NCI-H524 (cell line): Measurements from ENCODE around the gene RETSAT.
"Not testable (repeated sequence)": the region's sequence is repeated elsewhere in the genome, so short reads cannot be mapped to it uniquely, and the experiment has no call there.

Source experiments
- DNase-seq, 2 experiments: peaks; one replicate each; lab custom pipeline; 2025; lab: John Stamatoyannopoulos, UW

RETSAT gene

DNA sequence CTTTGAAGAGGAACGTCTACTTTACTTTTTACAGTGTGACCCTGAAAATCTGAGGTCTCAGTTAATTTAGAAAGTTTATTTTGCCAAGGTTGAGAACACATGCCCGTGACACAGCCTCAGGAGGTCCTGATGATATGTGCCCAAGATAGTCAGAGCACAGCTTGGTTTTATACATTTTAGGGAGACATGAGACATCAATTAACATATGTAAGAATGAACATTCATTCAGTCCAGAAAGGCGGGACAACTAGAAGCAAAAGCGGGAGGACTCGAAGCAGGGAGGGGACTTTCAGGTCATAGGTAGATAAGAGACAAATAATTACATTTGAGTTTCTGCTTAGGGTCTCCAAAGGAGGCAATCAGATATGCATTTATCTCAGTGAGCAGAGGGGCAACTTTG, 23.9 kb upstream of the RETSAT start:
- DNase-seq = no peak

DNA sequence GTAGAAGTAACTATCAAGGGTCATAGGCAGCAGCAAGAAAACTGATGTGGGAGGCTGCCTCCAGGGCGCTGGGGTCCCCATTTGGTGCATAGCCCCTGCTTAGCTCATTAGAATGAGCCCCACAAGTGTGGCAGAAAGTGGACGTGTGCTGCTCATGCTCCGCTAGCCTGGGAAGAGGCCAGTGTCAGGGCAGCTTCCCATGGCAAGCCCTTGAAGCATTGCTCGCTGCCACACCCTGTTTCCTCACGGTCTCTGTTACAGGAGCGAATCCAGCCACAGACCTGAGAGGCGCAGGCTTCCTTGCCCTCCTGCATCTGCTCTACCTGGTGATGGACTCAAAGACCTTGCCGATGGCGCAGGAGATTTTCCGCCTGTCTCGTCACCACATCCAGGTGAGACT, 22.8 kb upstream of the RETSAT start:
- no peak for DNase-seq

DNA sequence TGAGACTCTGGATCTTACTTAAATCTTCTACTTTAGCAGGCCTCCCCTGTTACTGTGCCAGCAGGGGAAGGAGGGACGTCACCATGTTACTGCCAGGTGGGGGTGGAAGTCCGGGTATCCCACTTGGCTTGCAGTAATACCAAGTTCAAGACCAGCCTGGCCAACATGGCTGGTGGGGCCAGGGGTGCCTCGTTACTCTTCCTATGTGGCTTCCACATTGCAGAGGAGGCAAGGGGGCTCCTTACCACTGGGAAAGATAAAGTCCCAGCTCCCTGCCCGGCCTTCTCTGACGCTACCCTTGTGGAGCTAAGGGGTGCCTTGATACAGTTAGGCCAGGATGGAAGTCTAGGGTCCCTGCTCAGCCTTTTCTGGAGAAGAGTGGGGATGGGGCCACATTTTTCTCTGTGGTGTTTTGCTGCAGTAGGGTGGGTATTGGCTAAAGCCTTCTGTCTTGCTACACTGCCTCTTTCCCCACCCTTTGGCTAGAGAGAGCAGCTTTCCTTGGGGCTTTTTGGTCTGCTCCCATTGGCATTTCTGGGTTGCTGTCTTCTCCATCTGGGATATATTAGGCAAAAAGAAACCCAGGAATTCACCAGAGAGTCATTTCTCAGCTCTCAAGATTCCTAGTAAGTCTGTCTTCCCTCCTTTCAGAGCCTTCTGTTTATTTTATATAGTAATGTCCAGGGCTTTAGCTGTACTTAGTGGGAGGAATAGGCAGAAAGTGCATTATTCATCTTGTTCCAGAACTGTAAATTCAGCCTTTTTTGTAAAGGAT, 22.1 kb upstream of the RETSAT start:
- DNase-seq = no peak

DNA sequence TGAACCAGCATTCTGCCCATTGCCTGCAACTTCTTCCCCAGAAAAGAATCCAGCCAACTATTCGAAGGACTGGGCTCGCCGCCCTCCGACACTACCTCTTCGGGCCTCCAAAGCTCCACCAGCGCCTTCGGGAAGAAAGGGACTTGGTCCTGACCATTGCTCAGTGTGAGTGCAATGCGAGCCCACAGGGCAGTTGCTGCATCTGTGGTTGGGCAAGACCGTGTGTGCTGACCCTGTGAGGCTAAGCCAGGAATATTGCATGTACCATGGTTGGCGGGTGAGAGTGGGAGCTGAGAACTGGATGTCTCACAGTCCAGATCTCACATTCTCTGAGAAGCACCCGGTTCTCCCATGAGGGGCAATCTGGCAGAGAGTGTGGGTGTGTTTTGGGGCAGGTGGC, 16.7 kb upstream of the RETSAT start:
- DNase-seq = no peak

DNA sequence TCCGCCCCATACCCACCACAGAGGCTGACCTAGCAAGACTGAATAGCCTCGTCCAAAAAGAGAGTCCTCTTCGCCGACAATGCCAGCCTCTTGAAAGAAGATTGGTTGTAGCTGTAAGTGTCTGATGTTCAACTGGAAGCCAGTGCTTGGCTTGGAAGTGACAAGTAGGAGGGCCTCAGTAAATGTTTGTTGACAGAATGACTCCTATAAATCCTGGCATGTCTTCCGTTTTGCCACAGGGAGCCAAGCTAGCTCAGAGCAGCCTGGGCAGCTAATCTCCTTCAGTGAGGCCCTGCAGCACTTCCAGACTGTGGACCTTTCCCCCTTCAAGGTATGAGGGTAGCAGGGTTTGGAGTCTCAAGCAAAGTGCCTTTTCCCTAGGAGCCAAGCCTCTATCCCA, 15.2 kb upstream of the RETSAT start:
- no peak for DNase-seq

DNA sequence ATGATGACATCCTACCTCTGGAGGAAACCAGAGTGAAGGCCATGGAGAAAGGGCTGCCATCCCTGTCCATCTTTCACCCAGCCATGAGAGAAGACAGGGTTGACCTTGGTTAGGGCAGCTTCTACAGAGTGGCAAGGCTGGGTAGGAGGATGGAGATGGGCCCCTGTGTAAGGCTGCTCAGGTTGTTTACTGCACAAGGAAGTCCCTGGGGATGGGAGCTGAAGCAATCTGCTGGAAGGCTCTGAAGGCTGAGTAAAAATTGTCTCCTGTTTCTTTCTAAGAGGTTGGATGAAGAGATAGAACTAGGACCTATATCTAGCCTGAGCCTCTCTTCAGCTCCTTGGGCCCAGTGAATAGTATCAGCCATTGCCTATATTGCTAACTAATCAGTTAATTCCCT, 14.6 kb upstream of the RETSAT start:
- DNase-seq = no peak

DNA sequence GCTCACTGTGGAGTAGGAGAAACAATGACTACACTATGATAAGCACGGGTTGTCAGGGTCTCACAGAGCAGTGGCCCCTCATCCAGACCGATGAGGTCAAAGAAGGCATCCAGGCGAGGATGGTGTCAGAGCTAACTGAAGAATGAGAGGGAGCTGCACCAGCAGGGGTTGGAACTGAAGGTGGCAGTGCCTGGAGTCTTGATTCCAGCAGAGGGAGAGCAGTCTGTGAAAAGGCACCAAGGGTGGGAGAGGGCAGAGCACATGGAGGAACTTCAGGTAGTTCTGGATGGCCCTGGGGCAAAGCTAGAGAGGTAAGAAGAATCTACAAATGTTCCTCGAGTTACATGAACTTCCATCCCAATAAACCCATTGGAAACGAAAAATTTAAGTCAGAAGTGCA, 12.9 kb upstream of the RETSAT start:
- DNase-seq = no peak

DNA sequence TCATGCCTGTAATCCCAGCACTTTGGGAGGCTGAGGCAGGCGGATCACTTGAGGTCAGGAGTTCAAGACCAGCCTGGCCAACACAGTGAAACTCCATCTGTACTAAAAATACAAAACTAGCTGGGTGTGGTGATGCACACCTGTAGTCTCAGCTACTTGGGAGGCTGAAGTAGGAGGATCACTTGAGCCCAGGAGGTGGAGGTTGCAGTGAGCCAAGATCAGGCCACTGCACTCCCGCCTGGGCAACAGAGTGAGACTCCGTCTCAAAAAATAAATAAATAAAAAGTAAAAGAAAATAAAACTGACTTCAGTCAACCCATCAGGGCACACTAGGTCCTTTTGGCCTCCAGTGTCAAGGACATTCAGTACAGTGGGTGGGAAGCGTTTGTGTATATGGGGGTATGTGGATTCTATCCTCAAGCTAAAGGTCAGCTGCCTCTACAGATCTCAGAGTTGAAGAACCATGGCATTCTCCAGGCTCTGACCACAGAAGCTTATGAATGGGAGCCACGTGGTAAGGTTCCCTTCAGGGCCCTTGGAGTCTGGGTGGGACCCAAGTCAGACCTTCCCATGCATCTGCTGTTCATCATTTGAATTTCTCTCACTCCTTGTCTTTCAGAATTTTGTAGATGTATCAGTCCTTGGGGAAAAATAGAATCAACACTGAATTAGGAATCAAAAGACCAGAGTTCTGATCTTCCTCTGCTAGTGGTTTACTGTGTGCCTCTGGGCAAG, 8.5 kb upstream of the RETSAT start:
- not testable (repeated sequence) for DNase-seq

DNA sequence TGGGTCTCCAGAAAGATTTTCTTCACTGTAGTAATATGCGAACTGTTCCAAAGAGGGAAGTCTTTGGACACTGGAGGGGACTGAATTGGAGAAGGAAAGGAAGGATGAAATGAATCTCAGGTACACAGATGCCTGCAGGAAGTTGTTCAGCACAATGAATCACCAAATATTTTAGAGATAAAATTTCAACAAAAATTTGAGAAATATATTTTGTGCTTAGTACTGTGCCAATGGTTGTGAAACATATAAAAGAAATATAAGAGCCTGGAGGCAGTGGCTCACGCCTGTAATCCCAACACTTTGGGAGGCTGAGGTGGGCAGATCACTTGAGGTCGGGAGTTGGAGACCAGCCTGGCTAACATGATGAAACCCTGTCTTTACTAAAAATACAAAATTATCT, 3.4 kb upstream of the RETSAT start:
- no peak for DNase-seq

DNA sequence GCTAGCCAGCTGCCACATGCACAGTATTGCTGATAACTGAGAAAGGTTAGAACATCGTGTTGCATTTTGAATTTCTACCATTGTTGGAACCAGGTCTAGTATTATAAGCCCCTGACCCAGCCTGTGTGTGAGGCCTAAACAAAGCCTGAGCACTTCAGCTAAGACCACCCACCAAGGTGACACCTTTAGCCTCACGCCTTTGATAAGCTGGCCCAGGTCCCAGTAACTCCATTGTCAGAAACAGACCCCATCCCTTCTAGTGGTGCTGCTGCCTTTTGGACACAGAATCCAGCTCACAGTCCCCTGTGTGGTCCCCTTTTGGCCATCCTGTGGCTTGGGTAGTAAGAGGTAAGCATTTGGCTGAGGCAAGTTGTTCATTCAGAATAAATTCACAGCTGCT, 1.9 kb upstream of the RETSAT start:
- no peak for DNase-seq

DNA sequence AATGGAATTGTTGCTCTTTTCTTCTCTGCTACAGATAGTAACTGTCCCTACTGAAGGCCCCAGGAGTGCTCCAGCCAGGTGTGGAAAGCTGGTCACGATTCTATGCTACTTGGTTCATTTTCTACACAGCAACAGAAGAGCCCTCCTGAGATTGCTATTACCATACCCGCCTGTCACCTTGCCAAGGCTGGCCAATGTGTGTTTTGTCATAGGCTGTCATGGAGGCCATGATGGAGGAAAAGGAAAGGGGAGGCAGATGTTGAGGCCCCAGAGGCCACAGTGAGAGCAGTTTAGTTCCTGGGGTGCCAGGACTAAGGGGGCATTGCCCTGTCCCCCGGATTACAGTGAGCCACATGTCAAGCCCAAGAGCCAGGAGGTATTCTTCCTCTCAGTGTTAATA, 1.2 kb upstream of the RETSAT start:
- no peak for DNase-seq

DNA sequence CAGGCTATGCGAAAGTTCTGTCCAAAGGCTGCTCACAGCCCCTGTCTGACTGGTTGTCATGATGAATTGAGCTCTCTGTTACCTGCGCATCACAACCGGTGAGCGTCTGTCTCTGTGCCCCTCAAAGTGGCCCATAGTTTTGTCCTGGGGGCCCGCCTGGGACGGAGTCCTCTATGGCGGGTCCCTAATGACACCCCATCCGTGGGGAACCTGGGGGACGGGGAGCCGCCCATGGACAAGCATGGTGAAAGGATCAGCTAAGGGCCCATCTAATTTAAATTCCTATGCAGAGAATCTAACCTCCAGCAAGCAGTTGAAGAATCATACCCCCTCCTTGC, 714 bp upstream of the RETSAT start:
- no peak for DNase-seq

DNA sequence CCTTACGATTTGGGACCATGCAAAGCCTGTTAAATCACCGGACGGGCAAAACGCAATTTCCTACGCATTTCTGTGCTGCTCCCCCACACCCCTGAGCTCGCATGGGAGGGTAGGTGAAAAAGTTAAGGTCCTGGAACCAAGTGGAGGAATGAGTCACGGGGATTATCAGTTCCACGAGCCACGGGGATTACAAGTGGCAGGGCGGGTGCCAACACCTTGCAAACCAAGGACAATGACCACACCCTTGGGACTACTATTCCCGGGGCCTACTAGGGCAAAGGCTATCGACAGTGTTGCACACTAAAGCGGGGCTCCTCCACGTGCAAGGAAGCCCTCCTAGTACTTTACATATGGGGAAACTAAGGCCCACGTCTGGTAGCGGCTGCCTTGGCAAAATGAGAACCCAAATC, 447 bp downstream of the RETSAT start:
- no peak for DNase-seq

DNA sequence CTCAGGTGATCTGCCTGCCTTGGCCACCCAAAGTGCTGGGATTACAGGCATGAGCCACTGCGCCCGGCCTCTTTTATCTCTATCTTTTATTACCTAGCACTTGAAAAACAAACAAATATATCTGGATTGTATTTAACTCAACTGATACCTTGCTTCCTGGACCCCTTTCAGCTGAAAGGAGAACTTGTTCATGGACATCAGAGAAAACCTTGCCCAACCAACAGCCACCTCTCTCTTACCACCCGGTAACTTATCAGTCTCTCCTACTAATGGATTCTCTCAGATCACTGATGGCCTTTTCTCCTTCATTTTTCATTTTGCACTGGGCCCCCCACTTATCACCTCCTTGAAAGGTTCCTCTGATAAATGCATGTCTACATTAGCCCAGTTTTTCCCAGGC, 6.7 kb downstream of the RETSAT start:
- no peak for DNase-seq

DNA sequence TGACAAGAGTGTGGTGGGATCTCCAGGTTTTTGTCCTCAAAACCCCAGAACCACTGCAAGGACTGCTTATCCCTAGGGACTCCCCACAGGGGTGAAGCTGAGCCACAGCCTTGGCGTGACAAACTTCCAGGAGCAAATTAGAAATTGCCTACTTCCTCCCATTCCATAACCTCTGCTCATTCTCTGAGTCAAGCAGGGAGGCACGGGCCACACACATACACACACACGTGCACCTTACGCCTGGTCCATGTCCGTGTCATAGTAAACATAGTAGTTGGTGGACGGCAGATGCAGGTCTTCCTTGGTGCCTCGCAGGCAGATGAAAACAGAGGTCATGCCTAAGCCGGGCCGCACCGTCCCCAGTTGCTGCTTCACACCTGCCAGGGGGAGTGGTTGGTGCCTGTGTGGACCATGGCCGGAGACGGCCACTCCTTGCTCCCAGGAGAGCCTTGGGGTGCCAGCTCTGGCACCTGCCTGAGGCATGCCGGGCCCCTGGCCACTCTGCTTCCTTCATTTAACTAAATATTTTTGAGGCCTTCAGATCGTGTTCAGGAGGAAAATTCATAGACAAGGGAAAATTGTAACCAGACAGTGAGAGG, 9.9 kb downstream of the RETSAT start:
- no peak for DNase-seq

DNA sequence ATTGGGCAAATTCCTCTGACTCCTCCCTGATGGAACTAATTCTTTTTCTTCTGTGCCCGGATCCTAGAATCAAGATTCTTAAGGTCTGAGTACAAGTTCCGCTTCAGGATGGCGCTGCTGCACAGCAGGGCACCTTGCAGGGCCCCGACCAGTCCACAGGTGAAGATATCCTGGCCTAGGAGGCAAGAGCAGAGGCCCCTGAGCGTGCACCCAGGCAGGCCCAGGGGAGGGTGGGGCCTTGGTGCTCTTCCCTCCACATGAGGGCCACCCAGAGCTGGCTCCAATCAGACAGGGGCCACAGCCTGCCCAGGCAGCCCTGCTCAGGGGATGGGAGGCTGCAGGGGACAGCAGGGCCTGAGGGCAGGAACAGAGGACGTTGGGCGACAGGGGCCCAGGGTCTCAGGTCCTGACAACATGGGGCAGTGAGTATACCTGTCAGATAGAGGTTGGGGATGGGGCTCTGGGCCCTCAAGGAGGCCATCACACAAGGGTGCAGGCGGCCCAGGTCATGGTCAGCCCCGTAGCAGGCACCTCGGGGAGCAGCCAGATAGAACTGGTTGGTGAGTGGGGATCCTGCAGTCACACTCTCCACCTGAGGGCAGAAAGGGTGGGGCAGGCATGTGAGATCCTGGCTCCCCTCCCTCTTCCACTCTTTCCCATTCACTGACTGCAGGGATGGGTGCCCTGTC, 11.0 kb downstream of the RETSAT start:
- not testable (repeated sequence) for DNase-seq

DNA sequence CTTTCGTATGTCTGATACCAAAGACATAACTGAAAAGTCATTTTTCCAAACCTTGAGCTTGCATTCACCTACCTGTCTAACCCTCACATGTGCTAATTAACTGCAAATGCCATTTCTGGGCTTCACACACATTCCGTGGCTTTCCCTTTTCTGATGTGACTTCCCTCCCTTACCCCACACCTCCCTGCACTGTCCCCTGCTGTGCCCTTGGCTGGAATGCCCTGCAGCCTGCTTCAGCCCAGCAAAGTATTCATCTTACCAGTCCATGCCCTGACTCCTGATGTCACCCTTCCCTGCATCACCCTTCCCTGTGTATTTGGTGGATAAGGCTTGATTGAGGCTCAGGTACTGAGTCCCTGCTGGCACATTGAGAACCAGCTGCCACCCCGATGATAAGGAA, 12.2 kb downstream of the RETSAT start:
- DNase-seq = no peak

DNA sequence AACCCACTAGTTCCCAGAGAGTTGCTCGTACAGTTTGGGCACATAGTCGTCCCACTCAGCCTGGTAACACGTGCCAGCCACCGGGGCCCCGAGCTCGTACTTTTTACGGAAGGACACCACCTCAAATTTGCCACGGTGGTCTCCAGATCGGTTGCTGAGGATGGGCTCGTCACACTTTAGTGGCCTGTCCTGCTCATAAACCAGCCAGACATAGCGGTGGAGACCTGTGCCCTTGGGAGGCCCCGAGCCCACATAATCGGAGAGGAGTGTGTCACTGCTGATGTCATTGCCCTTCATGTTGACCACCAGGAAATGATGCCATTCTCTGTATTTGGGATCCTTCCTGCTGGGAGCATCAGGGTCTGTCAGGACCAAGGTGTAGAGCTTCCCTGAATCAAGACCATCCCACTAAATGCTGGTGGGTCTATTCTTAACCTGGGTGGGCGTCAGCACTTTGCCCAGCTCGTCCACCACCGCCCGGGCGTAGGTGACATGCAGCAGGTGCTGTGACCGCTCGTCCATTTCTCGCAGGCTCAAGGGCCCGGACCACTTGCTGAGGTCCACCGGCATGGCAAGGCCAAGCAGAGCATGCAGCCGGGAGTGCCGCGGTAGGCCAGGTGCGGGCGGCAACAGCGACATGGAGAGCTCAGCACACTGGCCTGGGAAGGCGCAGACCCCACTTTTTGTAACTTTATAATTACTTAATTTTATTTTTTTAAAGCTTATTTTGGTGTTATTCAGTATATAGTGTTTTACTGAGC, 12.9 kb downstream of the RETSAT start:
- no peak for DNase-seq

DNA sequence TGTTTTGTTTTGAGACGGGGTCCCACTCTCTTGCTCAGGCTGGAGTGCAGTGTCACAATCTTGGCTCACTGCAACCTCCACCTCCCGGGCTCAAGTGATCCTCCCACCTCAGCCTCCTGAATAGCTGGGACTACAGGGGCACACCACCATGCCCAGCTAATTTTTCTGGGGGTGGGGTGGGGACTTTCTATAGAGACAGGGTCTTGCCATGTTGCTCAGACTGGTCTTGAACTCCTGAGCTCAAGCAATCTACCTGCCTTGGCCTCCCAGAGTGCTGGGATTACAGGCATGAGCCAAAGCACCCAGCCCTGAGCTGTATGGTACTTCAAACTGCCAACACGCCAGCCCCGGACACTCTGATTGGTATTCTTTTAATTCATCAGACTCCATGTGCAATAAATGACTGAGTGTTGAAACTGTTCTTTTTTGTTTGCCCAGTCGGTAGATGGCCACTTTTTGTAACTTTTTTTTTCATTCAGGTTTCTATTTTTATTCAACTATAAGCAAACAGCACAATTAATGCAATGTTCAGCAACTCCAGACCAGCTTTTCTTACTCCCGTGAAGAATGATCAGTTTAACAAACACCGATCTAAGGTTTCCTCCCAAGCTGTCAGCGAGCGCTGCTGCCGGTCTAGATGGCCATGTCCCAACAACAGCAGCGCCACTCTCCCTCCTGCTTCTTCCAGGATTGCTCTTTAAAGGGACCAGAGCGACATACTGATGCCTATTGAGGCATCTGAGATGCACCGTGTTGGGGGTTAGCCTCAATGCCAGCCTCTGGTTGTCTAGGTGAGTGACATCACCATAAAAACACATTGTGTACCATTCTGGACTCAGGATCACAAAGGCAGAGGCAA, 14.1 kb downstream of the RETSAT start:
- DNase-seq = peak; percentile 17 to 58

DNA sequence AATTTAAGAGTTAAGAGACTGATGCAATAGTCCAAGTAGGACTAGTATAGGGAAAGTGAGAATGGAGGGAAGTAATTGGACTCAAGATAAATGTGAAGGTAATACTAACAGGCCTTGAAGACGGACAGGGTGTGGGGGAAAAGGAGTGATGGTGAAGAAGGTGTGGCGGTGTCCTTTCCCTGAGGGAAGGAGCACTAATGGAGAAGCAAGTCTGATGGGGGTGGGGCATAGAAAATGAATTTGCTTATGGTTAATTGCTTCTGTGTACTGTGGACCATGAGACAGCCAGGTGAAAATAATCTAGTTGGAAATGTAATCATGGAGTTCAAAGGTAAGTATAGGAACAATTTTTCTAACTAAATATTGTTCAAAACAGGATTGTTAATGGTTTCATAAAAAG, 19.4 kb downstream of the RETSAT start:
- DNase-seq = no peak

DNA sequence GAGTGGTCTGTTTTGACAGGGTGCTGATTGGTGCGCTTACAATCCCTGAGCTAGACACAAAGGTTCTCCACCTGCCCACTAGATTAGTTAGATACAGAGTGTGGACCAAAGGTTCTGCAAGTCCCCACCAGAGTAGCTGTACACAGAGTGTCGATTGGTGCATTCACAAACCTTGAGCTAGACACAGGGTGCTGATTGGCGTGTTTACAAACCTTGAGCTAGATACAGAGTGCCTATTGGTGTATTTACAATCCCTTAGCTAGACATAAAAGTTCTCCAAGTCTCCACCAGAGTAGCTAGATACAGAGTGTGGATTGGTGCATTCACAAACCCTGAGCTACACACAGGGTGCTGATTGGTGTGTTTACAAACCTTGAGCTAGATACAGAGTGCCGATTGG, 20.5 kb downstream of the RETSAT start:
- DNase-seq = not testable (repeated sequence)
